SH-SY5Y (cell line): Measurements from ENCODE around the gene OR4X2.

ENCODE experiments used
- GATA2 ChIP-seq: IDR thresholded peaks from 2 replicates; pipeline ENCODE4 v1.6.1; 2011; ENCODE audit warnings: mild to moderate bottlenecking, low read depth, low read length
- GATA3 ChIP-seq: IDR thresholded peaks from 2 replicates; pipeline ENCODE4 v1.6.1; 2011; ENCODE audit warnings: low read depth, mild to moderate bottlenecking, low read length, moderate library complexity

DNA sequence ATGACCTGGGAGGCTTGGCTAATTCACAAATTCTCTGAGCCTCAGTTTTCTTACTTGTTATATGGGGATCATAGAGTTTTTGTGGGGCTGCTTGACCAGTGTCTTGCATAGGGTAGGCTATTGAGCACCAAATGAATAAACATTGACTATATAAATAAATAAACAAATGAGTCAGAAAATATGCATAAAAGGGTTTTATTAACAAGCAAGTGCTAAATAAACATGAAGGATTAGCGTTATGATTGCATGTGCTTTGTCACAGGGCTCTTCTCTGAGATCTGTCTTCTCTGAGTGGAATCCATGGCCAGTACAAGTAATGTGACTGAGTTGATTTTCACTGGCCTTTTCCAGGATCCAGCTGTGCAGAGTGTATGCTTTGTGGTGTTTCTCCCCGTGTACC, 28.4 kb upstream of the OR4X2 start, which contains the start of gene OR4B1:
- TF ChIP-seq GATA3: no peak
- TF ChIP-seq GATA2: no peak
